AG08395 (cell line): ENCODE data around the gene KCNQ4.
A peak's percentile ranks its signal among the peaks of the same experiment; 100 is the strongest.

Experiments
- DNase-seq: peaks from one replicate; pipeline ENCODE4 v3.0.0; 2012; ENCODE audit warnings: mixed read lengths, low spot score

KCNQ4 gene

DNA sequence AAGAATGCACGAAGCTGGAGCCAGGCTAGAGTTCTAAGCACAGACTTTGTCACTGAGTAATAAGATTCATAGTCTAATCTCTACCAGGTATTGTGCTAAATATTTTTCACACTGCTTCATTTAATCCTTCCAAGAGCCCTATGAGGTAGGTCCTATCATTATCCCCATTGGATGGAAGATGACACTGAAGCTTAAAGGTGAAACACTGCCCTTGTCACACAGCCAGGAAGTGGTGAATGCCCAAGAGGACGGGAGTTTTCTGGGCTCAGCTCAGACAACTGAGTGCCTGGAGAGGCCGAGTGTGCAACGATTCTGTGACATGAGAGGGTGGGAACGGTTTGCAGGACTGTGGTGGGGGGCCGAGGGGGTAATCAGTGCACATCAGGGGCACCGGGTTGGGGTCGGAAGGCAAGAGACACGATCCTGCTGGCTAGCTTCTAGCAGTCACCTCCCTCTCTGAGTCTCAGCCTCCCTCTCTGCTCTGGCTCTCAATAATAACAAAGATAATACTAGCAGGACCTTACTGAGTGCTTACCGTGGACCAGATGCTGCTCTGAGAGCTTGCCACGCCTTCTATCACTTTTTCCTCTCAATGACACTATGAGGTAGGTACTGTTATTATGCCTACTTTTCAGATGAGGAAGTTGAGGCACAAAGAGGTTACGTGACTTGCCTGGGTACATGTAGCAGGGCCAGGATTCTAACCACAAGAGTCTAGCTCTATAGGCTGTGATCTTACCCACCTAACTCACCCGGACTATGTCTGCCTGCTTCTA lies 12.4 kb downstream of the KCNQ4 start:
- no peak for DNase-seq

DNA sequence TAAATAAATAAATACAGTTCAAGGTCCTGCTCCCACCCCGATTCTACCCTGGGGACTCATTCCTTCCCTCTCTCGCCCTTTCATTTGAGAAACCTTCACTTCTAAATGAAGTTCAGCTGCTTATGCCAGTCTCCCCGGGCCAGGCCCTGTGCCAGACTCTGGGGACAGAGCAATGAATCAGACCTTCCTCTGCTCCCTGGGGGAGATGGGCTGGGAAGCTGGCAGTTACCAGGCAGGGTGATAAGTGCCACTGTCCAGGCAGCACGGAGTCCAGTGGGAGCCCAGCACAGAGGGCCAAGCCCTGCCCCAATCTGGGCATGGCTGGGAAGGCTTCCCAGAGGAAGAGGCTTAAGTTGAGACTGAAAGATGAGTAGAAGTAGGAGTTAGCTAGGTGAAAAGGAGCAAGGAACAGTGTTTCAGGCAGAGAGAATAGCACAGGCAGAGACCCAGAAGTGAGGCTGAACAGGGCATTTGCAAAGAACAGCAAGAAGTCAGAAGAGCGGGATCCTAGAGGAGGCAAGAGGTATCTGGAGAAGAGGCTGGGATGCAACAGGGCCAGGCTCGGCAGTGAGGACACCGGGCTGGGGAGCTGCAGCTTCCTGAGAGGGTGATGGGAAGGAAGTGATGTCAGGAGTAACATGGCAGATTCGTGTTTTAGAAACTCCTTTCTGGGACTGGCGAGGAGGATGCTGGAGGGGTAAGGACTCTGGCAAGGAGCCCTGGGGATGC lies 13.5 kb downstream of the KCNQ4 start:
- peak; percentile 56 for DNase-seq

DNA sequence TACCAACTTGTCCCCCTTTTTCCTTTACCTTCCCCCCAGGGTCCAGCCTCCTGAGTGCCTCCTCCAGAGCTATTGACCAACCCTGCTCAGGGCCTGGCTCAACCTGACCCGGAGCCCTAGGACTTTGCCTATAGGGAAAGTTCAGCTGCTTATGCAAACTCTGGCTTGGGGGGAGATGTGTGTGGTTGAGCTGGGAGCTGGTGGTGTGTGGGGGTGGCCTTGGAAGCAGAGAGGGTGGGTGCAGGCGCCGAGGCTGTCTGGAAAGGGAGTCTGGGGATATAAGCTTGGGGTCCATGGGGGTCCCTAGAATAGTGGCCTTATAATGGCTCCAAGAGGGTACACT lies 14.1 kb downstream of the KCNQ4 start:
- no peak for DNase-seq

DNA sequence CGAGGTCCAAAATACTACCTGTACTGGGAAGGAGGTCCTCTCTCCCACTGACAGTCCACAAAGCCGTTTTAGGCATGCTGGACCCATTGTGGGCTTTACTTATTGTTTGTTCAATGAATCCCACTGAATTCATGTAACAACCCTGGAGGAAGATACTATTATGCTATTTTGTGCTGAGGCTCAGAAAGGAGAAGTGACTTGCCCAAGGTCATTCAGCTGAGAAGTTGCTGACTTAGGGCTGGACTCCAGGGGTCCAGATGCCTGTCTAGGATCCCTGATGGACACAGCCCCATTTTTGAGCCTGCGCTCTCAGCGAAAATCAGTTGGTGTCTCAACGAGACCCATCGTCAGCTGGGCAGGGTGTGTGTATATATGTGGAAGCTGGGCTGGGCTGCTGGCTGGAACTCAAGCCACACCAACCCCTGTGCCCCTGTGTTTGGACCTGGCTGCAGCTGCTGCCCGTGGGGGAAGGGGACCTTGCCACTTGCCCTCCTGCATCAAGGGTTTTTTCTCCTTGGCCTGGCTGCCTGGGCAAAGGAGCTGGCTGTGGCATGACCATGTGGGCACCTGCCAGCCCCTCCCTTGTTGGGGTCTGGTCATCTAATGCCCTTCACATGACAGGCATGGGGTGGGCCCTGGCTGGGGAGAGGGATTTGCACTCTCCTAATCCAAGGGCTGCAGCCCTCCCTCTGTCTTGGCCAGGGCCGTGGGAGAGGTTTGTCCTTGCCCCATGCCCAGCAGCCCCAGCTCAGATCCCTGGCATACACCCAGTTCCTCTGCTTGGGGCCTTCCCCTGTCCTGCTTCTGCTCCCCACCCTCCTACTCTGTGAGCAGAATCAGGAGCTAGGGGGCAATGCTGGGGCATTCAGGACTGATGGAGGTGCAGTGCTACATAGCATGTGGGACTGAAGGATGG lies 15.0 kb downstream of the KCNQ4 start:
- DNase-seq, result no peak

DNA sequence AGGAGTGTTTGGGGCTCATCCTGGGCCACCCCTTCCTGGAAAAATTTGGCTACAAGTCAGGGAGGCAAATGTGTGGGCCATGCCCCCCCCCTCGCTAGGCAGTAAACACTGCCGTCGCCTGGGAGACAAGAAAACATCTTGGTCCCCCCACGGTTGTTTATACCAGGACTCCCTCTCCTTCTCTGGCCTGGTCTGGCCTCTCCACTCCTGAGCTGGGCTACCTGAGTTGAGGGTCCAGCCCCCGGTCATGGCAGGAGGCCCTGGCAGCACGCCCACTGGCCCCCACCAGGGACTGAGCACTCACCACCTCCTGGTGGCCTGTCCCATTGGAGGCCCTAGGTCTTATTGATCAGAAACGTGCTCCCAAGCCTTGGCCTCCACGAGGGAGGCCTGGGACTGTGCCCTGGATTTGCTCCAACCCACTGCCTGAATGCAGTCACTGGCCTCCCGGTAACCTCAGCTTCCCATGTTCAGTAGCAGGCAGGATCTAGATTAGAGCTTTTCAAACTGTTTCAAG lies 15.8 kb downstream of the KCNQ4 start:
- no peak for DNase-seq

DNA sequence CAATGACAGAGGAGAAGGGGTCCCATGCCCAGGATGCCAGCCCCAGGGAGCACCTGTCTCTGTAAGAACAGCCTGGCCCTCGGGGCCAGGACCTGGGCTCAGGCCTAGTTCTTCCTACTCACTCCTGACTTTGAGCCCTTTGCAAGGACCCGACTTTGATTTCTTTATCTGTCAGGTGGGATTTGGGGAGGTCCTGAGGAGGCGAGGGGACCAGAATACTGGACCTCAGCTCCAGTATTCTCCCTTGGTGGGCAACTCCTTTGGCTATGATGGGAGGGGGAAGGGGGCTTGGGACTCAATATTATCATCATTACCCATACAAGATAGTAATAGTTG lies 18.1 kb downstream of the KCNQ4 start:
- DNase-seq, result no peak

DNA sequence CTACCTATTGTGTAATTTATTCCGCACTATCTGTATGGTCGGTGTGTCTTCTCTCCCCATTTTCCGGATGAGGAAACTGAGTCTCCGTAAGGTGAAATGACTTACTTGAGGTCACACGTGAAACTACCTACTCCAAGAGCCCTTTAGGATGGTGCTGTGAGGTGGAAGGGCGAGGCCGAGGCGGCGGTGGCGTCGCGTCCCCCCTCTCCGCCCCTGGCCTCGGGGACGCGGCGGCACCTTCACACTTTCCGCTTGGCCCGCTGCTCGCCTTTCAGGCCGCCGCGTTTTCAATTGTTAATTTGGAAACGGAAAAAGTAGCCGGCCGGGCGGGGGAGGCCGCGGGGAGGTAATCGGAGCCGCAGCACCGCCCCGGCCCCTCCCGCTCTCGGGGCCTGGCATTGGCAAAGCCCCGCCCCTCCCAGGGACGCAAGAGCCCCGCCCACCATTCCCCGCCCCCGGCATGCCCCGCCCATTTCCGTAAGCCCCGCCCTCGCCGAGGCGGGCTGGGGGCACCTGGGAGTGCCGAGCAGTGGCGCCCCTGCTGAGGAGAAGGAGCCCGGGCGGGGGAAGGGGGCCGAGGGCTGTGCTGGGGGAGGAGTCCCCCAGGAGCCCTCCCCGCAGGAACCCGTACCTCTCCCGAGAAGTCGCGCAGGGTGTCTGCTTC lies 18.6 kb downstream of the KCNQ4 start:
- peak; percentile 96 for DNase-seq

DNA sequence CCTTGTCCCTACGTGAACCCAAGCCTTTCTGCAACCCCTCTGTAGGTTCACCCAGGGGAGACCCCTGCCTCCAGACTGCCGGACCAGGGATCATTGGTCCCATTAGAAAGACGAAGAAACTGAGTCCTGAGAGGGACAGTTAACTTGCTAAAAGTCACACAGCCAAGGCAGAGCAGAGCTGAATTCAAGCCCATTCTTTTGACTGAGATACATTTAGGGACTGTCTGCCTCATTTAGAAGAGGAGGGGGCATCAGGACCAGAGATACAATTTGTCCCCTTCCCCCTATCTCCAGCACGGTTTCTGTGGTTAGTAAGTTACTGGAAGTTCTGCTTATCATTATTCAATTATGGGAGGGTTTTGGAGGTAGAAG lies 19.1 kb downstream of the KCNQ4 start:
- no peak for DNase-seq

DNA sequence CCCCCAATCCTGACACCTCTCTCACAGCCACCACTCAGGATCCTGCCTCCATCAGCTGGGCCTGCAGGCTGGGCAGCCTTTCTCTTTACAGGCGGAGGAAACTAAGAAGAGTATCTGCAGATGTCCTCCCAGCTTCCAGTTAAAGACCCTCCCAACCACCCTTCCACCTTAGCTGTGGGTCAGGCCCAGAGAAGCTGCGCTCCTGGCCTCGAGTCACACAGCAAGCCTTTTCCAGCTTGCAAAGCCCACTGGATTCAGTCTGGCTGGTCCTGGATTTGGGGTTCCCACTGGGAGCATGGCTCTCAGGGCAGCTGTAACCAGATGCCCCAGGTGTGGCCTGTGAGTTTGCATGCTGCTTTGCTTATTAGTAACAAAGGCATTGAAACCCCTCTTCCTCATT lies 19.9 kb downstream of the KCNQ4 start:
- no peak for DNase-seq

DNA sequence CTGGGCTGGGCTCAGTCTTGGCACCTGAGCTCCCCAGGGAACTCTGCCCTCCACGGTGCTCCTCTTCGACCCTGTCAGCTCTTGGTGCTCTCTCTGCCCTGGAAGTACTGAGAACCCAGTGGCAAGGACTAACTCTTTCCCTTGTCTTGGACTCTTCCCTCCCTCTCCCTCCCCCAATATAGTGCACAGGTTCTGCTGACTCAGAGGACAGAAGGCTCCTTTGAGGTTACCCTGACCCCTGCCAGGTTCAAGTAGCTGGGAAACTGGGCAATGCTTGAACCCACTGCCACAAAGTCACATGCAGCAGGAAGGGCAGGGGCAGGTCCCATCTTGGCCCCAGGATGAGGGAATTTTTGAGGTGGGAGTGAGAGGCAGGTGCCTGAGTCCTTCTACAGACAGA lies 20.3 kb downstream of the KCNQ4 start:
- no peak for DNase-seq

DNA sequence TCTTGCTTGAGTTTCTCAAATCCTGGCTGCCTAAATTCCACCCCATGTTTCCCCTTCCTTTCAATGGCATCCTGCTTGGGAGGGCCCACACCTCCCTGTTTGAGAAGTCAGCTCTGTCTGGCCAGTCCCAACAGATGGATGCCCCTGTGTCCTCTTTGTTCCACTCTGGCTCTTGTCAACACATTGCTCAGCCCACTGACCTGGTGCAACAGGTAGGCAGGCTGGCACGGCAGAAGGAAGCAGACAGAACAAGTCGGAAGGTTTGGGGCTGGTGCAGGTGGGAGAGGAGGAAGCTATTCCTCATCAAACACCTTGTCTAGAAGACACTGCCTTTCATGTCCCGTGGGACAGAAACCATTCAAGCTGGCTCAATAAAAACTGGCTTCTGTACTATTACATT lies 22.7 kb downstream of the KCNQ4 start:
- no peak for DNase-seq

DNA sequence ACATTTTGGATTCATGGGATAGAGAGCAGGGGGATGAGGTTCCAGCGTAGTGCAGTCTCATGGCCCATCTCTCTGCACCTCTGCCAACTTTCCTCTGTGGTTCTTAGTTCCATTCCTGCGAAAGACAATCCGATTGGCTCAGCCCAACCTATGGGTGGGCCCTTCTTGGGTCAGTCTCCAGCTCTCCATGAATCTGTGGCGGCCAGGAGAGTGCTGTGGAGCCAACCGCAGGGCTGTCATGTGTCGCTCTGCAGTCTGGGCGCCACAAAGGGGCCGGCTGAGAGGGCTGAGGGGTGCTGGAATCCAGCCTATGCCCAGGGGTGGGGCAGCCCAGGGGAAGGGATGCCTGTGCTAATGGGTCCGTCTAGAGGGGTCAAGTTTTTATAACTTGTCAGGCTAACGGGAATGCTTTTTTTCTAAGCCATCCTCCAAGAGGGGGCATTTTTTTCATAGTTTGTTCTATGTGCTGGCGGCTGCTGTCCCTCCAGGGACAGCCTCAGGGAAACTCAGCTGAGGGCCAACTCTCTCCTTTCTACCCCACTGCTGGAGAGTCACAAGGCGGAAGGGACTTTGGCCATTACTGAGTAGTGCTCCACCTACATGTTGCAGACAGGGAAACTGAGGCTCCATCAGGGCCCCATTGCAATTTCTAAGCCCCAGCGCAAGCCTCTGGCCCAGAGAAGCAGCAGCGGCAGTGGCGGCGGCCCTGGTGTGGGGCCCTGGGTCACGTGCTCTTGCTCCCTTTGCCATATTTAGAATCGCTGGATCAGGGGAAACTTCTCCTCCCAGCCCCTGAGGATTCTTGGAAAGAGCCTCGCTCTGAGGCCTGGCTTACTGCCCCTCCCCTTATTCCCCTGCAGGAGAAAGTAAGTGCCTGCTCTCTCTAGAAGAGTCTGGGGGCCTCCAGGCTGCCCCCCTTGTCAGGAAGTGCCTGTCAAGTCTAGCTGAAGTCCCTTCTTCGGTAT lies 23.4 kb downstream of the KCNQ4 start:
- DNase-seq, result no peak

DNA sequence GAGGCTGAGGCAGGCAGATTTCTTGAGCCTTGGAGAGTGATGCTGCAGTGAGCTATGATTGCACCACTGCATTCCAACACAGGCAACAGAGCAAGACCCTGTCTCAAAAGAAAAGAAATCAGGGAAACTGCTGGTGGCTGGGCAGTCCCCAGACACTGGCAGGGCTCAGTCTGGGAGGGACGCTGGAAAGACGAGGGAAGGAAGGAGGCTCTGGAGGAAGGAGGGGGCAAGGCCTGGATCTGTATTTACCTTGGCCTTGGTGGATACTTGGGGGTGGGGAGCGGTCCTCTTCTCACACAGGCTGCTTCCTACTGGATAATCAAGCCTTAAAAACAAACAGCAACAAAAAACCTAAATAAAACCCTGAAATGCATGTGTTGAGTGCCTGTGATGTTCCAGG lies 24.4 kb downstream of the KCNQ4 start:
- DNase-seq, result no peak

DNA sequence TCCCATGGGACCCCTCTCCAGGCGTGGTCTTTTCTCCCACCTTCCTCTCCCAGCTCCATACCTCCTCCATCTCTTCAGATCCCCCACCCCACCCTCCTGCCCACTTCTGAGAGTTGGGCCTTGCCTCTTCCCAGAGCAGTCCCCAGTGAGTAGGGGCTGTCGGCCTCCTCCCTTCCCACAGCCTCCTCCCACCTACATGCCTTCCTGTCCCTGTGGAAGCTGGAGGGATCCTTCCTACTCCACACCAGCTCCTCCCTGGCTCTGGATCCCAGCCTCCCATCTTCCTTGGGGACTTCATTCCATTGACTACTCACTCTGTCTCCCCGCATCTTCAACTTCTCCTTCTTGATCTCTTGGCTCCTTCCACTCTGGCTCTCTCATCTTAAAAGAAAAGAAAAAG lies 24.9 kb downstream of the KCNQ4 start:
- DNase-seq, result no peak

DNA sequence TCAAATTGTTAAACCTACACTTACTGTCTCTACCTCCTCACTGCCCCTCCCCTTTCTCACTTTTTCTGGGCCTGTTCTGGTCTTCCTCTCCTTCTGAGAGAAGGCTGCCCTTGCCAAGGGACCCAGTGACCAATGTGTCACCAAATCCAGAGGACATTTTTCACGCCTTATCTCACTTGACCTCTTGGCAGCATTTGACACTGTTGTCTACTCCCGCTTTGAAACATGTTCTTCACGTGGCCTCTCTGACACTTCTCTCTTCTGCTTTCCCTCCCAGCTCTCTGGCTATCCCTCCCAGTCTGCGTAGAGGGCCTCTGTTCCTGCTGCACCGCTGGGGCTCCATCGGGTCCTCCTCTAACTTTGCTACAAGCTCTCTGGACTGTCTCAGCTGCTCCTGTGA lies 25.3 kb downstream of the KCNQ4 start:
- no peak for DNase-seq

DNA sequence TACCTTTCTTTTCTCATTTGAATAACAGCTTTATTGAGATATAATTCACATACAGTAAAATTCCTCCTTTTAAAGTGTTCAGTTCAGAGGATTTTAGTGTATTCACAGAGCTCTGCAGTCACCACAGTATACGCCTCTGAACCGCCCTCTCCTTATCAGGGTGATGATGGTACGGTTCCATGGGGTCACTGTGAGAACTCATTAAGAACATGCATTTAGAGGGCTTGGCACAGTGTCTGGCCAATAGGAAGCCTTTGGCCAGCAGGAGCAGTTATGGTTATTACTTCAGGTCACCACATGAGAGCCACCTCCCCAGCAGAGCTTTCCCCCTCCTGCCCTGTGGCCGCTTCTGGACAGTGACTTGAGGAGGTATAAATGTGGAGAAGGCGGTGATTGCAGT lies 27.3 kb downstream of the KCNQ4 start:
- DNase-seq, result no peak

DNA sequence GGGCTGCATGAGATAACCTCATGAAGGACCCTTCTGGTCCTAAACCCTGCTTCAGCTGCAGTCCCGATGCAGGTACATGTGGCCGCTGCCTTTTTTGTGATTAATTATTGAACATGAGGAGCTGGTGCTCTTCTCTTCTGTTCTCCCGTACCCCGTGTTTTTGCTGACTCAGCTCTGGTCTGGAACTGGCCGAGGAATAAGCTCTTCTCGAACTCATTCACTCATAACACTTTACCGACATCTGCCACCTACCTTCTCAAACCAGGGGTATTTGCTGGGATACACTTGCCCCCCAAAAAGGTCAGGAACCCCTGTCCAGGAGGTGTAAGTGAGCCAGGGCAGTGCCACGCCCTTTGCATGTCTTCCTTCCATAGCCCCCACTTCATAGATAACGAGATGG lies 31.8 kb downstream of the KCNQ4 start:
- DNase-seq, result no peak

DNA sequence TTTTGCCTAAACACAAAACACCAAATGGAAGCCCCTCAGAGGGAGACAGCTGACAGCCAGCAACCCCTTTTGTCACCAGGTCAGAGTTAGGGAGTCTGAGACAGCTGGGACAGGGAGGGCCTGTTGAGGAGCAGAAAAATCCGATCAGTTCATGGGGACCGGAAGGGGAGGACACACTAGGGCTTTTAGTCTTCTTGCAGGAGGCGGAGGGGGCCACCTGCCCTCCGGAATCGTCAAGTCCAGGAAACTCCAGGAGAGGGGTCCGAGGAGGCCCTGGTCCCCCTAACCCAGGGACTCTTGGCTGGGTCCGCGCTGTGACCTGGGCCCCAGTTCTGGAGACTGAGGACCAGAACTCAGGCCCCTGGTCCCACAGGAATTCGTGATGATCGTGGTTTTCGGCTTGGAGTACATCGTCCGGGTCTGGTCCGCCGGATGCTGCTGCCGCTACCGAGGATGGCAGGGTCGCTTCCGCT lies 34.2 kb downstream of the KCNQ4 start:
- DNase-seq, result no peak

DNA sequence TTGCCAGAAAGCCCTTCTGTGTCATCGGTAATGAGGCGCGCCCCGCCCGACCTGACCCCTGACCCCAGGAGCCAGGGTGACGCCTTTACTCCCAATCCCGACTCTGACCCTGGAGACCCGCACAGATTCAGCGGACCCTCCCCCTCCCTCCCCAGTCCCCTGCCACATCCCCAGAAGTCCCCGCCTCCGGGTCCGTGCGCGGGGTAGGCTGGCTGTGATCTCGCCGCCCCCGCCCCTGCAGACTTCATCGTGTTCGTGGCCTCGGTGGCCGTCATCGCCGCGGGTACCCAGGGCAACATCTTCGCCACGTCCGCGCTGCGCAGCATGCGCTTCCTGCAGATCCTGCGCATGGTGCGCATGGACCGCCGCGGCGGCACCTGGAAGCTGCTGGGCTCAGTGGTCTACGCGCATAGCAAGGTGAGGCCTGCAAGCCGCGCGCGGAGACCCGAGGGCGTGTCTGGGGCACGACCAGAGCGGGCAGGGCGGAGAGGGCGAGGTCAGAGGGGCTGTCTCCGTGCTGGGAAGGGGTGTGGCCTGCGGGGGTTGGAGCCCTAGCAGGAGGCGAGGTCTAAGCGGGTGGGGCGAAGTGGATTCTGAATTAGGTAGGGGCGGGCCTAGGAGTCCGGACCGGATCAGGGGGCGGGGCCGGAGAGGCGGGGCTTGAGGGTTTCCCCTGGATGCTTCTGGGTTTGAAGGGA lies 34.8 kb downstream of the KCNQ4 start:
- DNase-seq, result peak; percentile 63

DNA sequence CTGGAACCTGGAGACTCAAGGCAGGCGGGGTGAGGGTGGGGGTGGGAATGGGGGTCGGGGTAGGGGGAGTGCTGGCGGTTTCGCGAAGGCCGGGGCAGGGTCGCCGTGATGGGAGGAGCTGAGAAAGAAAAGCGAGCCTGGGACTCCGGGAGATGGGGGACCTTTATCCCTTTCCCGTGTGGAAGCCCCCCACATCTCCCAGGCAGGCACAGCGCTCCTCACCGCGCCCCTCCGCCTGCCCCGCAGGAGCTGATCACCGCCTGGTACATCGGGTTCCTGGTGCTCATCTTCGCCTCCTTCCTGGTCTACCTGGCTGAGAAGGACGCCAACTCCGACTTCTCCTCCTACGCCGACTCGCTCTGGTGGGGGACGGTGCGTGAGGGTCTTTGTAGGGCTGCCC lies 35.5 kb downstream of the KCNQ4 start:
- DNase-seq, result no peak
